Jurkat, Clone E6-1 (cell line): ENCODE data around the gene POFUT2. TPM values are rescaled to one million over a fixed set of nuclear protein-coding genes. Genes with fewer than 3 reads are reported as not detected.

ENCODE experiments used
- DNase-seq: peaks from one replicate; pipeline ENCODE4 v3.0.0-alpha.2; 2011; ENCODE audit warnings: low read depth, low spot score
- H3K4me3 ChIP-seq: 2 replicates; pipeline ENCODE4 v1.5.1; 2011; ENCODE audit warnings: mild to moderate bottlenecking, low read length, control low read depth, moderate library complexity
- polyA plus RNA-seq: library from polyadenylated mRNA; unstranded; fragments of >200 nt; gene quantifications from one replicate; pipeline ENCODE4 v1.2.1, GENCODE V29; 2012; ENCODE audit warnings: missing spikeins; ENCODE audit not compliant: insufficient read length, insufficient read depth

Gene POFUT2, protein sequence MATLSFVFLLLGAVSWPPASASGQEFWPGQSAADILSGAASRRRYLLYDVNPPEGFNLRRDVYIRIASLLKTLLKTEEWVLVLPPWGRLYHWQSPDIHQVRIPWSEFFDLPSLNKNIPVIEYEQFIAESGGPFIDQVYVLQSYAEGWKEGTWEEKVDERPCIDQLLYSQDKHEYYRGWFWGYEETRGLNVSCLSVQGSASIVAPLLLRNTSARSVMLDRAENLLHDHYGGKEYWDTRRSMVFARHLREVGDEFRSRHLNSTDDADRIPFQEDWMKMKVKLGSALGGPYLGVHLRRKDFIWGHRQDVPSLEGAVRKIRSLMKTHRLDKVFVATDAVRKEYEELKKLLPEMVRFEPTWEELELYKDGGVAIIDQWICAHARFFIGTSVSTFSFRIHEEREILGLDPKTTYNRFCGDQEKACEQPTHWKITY
- 19.6 TPM for polyA plus RNA-seq

DNA sequence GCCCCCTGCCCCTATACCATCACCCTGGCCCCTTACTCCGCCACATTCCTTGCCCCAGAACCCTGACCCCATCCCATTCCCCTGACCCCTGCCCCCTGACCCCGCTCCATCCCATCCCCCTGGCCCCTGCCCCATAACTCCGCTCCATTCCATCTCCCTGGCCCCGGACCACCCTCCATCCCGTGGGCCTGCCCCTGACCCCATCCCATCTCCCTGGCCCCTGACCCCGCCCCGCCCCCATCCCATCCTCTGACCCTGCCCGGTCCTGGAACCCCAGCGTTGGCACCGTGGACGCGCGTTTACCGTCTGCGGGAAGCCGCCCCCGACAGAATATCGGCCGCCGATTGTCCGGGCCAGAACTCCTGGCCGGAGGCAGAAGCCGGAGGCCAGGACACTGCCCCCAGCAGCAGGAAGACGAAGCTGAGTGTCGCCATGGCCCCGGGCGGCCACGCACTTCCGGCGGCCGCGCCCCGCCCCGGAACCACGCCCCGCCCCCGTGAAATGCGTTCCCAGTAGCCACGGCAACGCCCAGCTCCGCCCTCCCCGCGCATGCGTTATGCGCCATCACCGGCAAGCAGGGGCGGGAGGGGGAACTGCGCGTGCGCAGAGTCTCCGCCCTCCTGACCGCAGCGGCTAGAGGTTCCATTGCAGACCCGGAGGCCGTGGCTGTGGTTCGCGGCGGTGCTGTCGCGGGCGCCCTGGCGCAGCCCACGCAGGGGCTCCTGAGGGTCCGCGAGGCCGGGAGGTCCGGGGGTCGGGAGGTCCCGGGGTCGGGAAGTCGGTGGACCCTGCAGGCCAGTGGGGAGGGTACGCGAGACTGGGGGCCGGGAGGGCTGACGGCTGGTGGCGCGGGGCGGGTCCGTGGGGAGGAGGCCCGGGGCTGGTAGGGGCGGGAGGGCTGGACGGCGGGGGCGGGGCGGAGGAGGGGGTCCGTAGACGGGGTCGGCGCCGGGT is at the start of gene POFUT2:
POFUT2 (minus strand) TSS at position 458 of the 954 bp plus-strand sequence; CDS start at position 434, 24 bp downstream.
- peak within 1 kb of the TSS; percentile 63 for H3K4me3 ChIP-seq
- peak; percentile 88 for DNase-seq

DNA sequence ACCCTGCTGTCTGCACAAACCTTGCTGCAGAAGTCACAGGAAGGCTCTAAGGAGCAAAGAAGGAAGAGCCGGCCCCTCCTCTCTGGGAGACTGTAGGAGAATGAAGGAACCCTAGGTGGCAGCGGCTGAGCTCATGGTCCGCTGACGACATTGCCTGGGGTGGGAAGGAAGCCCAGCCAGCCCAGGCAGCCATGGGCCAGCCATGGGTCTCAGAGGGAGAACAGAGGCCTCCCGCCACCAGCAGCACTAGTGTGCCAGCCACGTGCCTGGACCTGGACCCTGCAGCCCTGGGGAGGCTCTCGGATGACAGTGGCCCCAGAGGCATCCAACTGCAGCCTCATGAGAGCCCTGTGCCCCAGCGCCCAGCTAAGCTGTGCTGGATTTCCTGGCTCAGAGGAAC is 49.2 kb upstream of the POFUT2 start:
- no peak for DNase-seq
- H3K4me3 ChIP-seq = no peak overlapping the region

DNA sequence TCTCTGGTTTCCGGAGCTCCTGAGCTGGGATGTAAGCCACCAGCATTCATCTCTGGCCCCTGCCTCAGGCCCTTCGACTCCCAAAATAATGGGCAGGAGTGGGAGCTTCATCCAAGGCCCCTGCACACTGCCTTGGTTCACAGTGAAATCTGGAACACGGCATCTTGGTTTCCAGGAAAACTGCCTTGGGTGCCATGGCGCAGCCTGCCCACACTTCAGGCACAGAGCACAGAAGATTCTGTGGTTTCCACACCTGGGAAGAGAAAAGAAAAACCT is 48.8 kb upstream of the POFUT2 start:
- DNase-seq = no peak
- no peak overlapping the region for H3K4me3 ChIP-seq

DNA sequence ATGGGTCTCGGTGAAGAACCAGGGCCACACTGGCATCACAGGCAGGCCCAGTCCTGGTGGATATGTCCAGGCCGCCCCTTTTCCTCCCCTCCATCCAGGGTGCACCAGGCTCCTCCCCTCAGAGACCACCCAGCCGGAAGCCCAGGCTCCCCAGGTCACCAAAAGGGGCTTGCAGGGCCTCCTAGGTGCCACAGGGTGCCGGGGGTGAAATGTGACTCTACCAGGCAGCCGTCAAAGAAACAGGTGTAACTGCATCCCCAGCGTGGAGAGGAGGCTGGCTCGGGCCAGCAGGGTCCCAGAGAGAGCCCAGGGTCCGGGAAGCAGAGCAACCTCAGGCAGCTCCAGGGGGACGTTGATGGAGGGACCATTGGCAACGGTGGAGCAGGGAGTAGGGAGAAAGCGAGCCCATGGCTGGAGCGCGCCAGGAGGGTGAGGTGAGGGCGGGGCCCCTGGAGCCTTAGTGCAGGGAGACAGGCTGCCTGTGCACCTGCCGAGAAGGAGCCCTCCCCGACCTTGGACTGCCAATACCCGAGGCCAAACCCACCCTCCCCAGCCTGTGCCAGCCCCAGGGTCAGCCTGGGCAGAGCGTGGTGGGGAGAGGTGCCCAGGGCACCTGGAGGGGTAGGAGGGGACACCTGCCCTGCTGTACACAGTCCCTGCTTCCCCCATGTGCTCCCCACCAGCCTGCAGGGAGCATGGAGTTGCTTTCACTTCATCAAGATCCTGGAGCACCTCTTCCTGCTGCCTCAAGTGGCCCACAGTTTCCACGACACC is 48.3 kb upstream of the POFUT2 start:
- DNase-seq = no peak
- no peak overlapping the region for H3K4me3 ChIP-seq

DNA sequence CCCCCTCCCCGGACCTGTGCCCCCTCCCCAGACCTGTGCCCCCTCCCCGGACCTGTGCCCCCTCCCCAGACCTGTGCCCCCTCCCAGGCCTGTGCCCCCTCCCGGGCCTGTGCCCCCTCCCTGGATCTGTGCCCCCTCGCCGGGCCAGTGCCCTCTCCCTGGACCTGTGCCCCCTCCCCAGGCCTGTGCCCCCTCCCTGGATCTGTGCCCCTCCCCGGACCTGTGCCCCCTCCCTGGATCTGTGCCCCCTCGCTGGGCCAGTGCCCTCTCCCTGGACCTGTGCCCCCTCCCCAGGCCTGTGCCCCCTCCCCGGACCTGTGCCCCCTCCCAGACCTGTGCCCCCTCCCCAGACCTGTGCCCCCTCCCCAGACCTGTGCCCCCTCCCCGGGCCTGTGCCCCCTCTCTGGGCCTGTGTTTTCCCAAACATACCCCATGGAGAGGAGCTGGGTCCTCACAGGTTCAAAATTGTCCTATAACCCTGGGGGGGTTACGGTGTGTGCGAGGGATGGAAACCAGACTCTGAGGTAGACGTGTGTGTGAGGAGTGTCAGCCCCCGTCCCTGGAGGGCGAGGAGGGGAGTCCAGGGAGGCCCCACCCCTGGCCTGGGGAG is 47.6 kb upstream of the POFUT2 start:
- no peak for DNase-seq
- no peak overlapping the region for H3K4me3 ChIP-seq

DNA sequence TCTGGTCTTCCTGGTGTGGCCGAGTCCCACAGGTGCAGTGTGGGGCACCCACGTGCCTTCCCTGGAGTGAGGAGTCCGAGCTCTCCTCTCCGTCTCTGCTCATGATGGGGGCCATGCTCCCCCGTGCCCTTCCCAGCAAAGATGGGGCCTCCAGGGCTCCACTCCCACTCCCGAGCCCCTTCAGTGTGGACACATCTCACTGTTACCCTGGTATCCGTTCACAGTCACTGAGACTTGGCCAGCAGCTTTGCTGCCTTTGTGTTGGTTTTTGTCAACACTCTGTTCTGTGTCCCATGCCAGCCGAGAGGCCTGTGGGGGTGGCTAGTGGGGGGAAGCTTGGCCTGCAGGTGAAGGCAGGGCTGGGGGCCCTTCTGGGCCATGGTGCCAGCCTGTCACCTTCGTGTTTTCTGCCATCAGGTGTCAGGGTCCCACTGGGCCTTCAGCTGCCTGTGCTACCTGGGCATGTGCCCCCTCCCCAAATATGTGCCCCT is 46.9 kb upstream of the POFUT2 start:
- H3K4me3 ChIP-seq = no peak overlapping the region
- DNase-seq = no peak

DNA sequence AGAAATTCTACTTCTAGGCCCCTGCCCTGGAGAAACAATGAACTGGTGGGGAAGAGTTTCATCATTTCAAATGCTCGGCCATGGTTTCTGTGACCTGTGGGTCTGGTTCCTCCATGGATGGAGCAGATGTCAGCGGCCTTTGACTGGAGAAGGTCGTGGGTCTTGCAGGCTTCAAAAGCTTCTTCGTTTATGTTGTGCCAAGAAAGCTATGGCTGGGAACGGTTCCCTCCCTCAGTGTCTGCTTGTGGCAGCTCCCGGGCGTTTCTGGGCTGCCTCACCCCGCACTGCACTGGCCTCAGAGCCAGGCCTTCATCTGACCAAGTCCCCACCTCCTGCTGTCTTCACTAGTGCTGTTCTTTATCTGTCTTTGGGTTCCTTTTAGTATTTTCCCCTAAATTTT is 46.4 kb upstream of the POFUT2 start:
- H3K4me3 ChIP-seq = no peak overlapping the region
- no peak for DNase-seq

DNA sequence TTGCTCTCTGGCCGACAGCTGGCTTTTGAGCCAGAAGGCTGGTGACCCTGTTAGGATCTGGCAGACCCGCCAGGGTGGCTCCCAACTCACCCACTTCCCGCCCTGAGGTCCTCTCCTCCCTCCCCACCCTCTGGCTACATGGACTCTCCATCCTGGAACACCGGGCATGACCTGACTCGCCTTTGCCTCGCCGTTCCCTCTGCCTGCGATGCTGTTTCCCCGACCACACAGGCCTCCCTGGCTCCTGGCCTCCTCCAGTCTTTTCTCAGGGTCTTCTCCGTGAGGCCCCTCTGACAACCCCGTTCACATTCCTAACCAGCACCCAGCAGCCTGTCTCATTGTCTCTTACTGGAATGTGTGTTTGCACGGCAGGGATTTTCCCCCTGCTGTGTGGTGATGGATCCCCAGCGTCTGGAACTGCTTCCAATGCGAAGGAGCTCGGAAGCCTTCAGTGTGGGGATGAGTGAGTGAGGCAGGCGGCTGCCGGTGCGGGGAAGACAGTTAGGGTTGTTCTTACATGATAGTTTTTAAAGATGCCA is 46.0 kb upstream of the POFUT2 start:
- no peak overlapping the region for H3K4me3 ChIP-seq
- DNase-seq = no peak

DNA sequence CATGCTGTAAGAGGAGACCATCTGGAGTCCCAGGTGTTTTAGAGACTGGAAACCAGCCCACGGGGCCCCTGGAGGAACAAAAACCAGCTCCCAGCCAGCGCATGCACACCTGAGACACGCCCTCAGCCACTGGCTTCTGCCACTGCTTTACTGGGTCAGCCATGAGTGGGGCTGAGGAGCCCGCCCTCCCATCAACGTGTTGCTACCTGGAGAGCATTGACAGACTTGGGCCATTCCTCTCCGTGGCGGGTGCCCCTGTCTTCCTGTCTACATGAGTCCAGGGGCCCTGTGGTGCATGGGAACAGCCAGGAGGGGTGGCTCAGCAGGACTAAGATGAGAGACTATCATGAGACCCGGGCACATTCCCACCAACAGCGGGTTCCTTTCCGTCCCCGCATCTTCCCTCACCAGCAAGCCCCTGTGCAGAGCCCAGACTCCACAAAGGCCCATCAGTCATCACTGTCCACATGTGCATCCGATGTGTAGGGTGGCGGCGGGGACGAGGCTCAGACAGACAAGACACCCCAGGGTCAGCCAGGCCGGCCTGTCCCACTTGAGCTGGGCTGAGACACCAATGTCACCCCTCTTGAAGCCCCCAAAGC is 45.4 kb upstream of the POFUT2 start:
- H3K4me3 ChIP-seq = no peak overlapping the region
- no peak for DNase-seq

DNA sequence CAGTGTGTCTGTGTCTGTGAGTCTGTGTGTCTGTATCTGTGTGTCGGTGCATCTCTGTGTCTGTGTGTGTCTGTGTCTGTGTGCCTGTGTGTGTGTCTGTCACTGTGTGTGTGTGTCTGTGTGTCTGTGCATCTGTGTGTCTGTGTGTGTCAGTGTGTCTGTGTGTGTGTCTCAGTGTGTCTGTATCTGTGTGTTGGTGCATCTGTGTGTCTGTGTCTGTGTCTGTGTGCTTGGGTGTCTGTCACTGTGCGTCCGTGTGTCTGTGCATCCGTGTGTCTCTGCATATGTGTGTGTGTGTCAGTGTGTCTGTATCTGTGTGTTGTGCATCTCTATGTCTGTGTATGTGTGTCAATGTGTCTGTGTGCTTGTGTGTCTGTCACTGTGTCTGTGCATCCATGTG is 44.7 kb upstream of the POFUT2 start:
- H3K4me3 ChIP-seq = no peak overlapping the region
- no peak for DNase-seq

DNA sequence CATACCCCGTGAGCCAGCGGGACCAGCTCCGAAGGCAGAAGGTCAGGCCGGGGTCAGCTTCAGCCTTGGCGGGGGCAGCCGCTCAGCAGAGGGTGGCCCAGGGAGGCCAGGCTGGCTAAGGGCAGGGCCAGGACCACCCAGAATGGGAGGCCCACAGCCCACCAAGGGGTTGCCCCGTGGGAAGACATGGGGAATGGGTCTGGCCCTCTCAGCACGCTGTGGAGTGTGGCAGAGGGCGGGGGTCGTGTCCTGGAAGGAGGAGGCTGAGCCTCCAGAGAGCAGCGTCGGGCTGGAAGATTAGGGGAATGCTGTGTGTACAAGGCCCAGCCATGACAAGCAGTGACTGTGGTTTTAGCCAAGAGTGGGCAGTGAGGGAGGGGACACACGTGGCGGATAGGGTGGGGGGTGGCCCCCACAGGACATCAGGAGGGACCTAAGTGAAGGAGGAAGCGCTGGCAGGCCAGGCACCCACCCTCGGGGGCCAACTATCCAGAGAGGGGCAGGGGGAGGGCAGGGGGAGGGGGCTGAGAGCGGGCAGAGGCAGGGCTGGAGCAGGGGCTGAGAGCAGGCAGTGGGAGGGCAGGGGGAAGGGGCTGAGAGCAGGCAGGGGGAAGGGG is 43.9 kb upstream of the POFUT2 start:
- no peak overlapping the region for H3K4me3 ChIP-seq
- DNase-seq = no peak

DNA sequence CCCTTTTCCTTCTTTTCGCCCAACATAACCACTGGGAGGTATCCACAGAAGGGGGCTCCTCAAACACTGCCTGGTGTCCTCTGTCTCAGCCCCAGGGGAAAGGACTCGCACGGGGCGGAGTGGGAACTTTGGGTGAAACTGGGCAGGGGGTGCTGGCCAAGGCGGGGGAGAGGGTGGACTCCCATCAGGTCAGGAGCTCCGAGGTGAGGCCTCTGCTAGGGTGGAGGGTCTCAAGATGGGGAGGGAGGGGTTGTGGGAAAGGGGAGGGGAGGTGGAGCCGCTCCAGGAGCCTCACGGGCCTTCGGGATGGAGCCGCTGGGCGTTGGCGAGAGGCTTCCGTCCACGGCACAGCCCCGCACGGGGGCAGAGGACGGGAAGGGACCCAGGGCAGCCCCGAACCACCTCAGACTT is 43.2 kb upstream of the POFUT2 start:
- H3K4me3 ChIP-seq = no peak overlapping the region
- no peak for DNase-seq

DNA sequence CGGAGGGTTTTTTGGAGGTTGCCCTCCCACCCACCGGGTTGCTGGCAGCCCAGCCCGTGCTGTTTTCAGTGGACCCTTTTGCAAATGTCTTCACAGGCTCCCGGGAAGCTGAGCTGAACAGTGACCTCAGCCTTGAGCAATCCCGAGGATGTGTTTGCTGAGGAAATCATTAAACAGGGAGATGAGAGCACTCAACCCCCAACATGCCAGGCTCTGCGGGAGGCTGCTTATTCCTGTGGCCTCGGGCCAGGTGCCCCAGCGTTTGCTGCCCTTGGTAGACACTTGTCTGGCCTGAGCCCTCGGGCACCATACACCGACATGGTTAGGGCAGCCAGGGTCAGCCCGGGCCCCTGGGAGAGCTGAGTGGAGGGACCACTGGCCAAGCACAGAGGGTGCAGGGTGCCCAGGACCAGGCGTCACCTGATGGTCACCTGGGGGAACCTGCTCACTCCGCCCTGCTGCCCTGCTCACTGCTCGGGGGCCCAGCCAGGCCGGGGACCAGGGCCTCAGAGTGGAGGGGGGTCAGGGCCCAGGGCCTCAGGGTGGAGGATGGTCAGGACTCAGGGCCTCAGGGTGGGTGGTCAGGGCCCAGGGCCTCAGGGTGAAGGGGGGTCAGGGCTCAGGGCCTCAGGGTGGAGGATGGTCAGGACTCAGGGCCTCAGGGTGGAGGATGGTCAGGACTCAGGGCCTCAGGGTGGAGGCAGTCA is 42.5 kb upstream of the POFUT2 start:
- DNase-seq = no peak
- no peak overlapping the region for H3K4me3 ChIP-seq

DNA sequence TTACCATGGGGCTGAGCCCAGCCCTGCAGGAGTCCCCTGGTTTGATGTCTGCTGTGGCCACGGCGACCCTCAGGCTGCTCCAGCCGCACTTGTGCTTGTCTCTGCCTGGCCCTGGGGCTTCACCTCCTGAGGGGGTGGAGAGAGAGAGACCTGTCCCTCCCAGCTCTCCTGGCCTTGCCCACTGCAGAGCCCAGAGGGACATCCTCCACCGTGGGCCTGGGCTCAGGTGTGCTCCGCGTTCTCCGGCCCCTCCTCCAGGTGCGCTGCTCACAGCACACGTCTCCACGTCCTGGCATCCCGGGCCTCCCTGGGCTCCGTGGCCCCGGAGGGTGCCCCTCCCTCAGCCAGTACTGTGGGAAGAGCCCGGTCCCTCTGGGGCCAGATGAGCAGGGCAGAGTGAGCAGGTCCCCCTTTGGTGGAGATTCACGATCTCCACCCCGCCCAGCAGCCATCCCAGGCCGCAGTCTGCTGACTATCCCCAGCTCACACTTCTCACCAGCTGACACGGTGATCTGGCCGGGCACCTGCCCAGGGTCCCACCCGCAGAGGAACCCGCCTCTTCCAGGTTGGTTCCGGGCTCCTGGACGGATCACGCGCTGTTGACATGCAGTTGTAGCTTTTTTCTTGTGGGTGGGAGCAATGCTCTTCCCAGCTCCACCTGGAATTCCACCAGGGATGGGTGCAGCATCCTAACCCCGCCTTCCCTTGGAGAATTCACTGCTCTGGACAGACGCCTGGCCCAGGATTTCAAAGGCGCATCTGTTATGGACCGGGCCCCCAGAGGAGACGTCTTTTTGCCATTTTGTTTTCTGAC is 41.8 kb upstream of the POFUT2 start:
- no peak overlapping the region for H3K4me3 ChIP-seq
- DNase-seq = no peak

DNA sequence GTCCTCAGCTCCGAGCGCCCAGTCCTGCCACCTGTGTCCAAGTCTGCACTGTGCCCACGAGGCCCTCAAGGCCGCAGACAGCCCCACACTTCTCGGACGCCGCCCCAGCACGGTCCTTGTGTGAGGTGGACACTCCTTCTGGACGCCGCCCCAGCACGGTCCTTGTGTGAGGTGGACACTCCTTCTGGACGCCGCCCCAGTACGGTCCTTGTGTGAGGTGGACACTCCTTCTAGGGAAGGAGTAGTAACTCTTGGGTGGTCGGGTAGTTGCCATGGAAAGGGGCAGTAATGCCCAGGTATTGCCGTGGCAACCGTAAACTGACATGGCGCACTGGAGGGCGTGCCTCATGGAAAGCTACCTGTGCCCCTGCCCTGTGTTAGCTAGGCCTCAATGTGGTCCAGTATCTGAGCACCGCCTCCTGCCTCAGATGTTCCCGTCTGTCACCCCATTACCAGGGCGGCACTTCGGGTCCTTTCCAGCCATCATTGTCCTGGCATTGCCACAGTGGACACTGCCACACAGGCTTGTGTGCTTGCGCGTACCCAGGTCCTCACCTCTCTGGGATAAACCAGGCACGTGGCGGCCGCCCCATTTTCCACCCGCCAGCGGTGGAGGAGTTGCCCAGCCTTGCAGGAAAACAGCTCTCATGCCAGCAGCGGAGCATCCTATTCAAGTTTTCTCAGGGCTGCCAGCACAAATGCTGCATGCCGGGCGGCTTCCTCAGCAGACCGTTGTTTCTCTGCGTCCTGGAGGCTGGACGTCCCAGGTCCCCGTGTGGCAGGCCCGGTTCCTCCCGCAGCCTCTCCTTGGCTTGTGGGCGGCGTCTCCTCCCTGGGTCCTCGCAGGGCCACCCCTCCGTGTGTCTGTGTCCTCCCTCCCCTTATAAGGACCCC is 40.8 kb upstream of the POFUT2 start:
- DNase-seq = no peak
- H3K4me3 ChIP-seq = no peak overlapping the region
